OCI-LY3 (cell line): ENCODE data around the gene RGS13.

Experiments
- EZH2phosphoT487 ChIP-seq: fragments of 200-600 bp; shearing (Covaris generic); IDR thresholded peaks from 2 replicates; pipeline ENCODE4 v1.6.1; 2018; ENCODE audit warnings: antibody characterized with exemption, mixed run types, low read depth
- TF ChIP-seq, protein P1 (sequence below): fragments of 200-600, 300-600 bp; sonication (generic); IDR thresholded peaks from 2 replicates; pipeline ENCODE4 v1.5.1; 2014; ENCODE audit warnings: antibody characterized with exemption, low read length, low read depth

DNA sequence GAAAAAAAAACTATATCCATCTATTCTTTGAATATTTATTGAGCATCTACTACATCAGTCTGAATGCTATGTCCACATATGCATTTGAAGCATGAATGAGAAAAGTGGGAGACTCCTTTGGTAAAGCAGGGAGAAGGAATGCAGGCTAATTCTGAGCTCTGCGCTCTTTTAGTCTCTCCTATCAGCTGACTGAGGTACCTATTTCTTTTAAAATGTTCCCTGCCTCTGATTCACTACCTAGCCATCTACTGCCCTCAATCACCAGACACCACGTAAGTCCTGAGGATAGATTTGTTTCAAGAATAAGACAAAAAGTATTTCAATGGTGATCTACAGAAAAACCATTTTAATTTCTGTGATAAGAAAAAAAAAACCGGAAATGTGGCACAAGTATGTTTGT is 3.8 kb upstream of the RGS13 start:
- TF ChIP-seq, protein P1, sequence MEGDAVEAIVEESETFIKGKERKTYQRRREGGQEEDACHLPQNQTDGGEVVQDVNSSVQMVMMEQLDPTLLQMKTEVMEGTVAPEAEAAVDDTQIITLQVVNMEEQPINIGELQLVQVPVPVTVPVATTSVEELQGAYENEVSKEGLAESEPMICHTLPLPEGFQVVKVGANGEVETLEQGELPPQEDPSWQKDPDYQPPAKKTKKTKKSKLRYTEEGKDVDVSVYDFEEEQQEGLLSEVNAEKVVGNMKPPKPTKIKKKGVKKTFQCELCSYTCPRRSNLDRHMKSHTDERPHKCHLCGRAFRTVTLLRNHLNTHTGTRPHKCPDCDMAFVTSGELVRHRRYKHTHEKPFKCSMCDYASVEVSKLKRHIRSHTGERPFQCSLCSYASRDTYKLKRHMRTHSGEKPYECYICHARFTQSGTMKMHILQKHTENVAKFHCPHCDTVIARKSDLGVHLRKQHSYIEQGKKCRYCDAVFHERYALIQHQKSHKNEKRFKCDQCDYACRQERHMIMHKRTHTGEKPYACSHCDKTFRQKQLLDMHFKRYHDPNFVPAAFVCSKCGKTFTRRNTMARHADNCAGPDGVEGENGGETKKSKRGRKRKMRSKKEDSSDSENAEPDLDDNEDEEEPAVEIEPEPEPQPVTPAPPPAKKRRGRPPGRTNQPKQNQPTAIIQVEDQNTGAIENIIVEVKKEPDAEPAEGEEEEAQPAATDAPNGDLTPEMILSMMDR: no peak
- TF ChIP-seq EZH2phosphoT487: no peak
